Astrocyte of the cerebellum (primary cell): ENCODE measurements around the gene UBA6.

Source experiments
- DNase-seq: peaks from one replicate; pipeline ENCODE4 v3.0.0-alpha.2; 2011; ENCODE audit warnings: low read depth
- H3K4me3 ChIP-seq: 2 replicates; pipeline ENCODE4 v1.5.1; 2011; ENCODE audit warnings: mild to moderate bottlenecking, low read depth, low read length, moderate library complexity
- in situ Hi-C: cut with HindIII; loops from 2 replicates; pipeline ENCODE4 v1.10.0; 2017; ENCODE audit warnings: low sequenced_read_pairs
- TF ChIP-seq, protein P1 (sequence below): IDR thresholded peaks from 2 replicates; pipeline ENCODE4 v1.5.1; 2012; ENCODE audit warnings: low read length, low read depth, moderate library complexity, mild to moderate bottlenecking; ENCODE audit errors: missing control alignments

Gene UBA6

GRCh38 chr4:67723341-67723740 is 22.4 kb upstream of the UBA6 start:
- DNase-seq = no peak
- in situ Hi-C loops = no loop called here
- H3K4me3 ChIP-seq = no peak overlapping the region
- TF ChIP-seq, protein P1, sequence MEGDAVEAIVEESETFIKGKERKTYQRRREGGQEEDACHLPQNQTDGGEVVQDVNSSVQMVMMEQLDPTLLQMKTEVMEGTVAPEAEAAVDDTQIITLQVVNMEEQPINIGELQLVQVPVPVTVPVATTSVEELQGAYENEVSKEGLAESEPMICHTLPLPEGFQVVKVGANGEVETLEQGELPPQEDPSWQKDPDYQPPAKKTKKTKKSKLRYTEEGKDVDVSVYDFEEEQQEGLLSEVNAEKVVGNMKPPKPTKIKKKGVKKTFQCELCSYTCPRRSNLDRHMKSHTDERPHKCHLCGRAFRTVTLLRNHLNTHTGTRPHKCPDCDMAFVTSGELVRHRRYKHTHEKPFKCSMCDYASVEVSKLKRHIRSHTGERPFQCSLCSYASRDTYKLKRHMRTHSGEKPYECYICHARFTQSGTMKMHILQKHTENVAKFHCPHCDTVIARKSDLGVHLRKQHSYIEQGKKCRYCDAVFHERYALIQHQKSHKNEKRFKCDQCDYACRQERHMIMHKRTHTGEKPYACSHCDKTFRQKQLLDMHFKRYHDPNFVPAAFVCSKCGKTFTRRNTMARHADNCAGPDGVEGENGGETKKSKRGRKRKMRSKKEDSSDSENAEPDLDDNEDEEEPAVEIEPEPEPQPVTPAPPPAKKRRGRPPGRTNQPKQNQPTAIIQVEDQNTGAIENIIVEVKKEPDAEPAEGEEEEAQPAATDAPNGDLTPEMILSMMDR = no peak

- in situ Hi-C loops = no loop called here
- DNase-seq = no peak
- no peak overlapping the region for H3K4me3 ChIP-seq
- TF ChIP-seq, protein P1 = no peak
Observed at GRCh38 chr4:67721770-67722597, 21.0 kb upstream of the UBA6 start.

- in situ Hi-C loops = no loop called here
- DNase-seq = no peak
- TF ChIP-seq, protein P1 = no peak
- H3K4me3 ChIP-seq = no peak overlapping the region
Observed at GRCh38 chr4:67721315-67721769, 20.4 kb upstream of the UBA6 start.

DNA sequence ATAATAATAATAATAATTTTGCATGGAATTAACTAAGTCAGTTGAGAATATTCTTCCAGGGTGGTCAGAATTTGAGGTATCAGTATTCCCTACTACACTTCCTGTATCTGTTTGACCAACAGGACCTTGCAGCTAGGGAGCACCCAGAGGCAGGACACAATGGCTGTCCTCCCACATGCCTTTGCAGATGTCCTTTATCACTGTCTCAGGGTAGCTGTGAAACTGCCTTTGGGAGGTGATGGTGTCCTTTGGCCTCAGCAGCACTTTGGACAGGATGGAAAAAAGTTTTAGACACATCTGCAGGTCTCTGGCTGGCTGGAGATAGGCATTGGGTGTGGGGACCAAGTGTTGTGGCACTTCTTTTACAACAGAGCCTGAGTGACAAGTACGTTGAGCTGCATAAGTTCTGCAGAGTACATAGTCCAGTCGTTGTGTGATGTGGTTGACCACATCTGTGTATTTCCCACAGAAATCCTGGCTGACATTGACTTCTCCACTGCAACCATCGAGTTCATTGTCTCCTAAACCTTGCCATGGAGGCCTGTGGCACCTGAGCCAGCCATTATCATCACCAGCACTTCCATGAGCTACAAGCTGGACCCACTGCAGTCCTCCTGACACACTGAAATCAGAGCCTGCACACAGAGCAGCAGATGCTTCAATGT is 19.1 kb upstream of the UBA6 start:
- no peak overlapping the region for H3K4me3 ChIP-seq
- DNase-seq = no peak
- in situ Hi-C loops = no loop called here
- TF ChIP-seq, protein P1 = no peak

DNA sequence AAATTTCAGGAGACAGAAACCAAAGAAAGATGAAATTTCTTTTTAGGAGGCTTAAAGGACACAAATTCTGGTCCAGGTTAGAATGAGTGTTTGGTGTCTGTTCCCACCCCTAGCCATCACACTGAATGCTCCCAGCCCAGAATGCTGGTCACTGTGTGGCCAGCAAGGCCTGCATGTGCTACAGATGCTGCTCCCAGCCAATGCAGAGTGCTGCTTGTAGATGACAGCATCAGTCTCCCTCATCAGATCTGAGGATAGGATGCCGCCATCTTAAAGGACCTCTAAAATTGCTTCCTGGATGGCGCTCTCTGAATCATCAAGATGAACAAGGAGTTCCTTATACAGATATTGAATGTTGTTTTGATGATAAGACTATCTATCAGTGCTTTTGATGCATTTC is 17.9 kb upstream of the UBA6 start:
- TF ChIP-seq, protein P1 = no peak
- in situ Hi-C loops = no loop called here
- no peak overlapping the region for H3K4me3 ChIP-seq
- no peak for DNase-seq

DNA sequence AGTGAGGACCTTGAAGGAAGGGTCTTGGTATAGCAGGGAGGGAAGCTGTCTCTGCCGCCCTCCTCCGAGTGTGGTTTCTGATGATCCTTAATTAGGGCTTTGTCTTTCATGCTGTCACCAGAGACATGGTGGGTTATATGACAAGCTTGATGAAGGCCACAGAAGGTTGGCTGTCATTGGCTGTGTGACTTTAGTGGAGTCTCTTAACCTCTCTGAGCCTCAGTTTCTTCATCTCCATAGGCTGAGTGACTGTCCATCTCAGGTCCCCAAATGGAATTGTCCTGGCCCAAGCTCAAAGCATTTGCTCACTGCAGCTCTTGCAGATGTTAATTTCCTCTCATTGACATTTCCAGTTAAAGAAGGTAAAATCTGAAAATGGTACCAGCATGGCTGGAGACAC is 16.6 kb upstream of the UBA6 start:
- TF ChIP-seq, protein P1 = no peak
- in situ Hi-C loops = no loop called here

More for the DNA sequence above, 16.6 kb upstream of the UBA6 start:
- no peak overlapping the region for H3K4me3 ChIP-seq
- no peak for DNase-seq
